HG02852 (cell line): ENCODE measurements around the gene NAA20.

ENCODE experiments used
- ATAC-seq: cut with Tn5 transposase; IDR thresholded peaks from one replicate; pipeline ENCODE4 v1.9.1; 2021; ENCODE audit warnings: mild to moderate bottlenecking, moderate library complexity; ENCODE audit not compliant: unreplicated experiment

Gene NAA20, protein sequence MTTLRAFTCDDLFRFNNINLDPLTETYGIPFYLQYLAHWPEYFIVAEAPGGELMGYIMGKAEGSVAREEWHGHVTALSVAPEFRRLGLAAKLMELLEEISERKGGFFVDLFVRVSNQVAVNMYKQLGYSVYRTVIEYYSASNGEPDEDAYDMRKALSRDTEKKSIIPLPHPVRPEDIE

DNA sequence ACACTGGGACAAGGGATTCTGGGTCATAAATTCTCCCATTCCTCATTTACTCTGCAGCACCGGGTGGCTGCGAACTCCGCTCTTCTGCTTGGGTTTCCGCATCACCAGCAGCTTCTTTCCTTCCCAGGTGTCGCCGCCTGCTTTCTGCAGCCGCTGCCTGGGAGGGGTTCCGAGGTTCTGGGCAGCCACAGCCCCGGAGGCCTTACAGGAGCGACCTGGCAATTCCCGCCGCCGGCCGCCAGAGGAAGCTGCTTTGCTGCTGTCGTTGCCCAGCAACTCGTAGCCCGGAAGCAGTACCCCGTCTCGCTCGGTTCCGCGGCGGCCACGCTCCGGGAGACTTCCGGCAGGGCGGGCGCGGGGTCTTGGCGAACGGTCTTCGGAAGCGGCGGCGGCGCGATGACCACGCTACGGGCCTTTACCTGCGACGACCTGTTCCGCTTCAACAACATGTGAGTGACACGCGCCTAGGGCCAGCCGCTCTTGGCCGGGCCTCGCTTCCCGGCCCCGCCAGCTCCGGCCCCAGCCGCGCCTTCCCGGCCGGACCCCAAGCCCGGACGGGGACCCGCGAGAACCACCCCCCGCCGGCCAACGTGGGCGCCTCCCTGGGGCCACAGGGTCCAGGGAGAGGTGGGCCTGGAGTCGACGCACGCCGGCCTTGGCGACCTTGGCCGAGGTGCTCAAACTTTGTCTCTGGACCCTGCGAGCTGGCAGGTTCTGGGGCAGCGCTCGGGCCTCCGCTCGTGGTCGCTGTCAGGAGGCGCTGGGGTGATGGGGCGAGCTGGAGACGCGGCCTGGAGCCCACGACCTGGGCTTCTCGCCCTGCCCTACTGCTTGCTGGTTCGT is at the start of gene NAA20:
NAA20 (plus strand) TSS at position 362 of the 843 bp plus-strand sequence; CDS start at position 397, 35 bp downstream.
- ATAC-seq, result peak; percentile 99

DNA sequence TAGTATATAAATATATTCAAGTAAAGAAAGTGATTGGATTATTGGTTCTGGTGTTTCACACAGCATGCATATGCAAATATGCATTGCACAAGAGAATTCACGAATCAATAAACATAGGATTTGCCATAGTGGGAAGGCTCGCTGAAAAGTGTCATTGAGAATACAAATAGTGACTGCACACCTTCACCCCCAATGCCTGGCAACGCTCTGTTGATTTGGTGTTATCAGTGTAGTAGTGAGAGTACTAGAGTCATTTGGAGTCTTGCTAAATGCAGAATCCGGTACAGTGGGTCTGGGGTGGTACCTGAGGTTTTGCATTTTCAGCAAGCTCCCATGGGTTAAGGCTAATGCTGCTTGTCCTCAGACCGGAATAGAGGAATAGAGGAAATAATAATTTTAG is 49.7 kb upstream of the NAA20 start:
- ATAC-seq, result no peak

GRCh38 chr20:19968028-19968427 is 49.1 kb upstream of the NAA20 start:
- no peak for ATAC-seq

GRCh38 chr20:19968466-19969073 is 48.6 kb upstream of the NAA20 start:
- ATAC-seq, result no peak

DNA sequence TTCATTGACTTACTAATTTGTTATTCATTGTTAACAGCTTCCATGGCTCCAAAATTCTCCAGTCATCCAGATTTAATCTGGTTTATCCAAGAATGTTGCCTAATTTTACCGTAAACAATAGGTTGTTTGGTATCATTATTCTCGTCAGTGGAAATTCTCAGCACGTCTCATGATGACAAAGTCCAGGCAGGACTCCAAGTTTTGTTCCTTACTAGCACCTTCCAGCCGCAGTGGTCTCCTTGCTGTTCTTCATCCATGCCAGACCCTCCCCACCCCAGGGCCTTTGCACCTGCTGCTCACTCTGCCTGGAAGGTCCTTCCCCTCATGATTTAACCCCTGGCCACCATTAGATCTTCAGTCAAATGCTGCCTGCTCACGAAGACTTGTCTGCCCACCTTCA is 48.1 kb upstream of the NAA20 start:
- ATAC-seq, result no peak

DNA sequence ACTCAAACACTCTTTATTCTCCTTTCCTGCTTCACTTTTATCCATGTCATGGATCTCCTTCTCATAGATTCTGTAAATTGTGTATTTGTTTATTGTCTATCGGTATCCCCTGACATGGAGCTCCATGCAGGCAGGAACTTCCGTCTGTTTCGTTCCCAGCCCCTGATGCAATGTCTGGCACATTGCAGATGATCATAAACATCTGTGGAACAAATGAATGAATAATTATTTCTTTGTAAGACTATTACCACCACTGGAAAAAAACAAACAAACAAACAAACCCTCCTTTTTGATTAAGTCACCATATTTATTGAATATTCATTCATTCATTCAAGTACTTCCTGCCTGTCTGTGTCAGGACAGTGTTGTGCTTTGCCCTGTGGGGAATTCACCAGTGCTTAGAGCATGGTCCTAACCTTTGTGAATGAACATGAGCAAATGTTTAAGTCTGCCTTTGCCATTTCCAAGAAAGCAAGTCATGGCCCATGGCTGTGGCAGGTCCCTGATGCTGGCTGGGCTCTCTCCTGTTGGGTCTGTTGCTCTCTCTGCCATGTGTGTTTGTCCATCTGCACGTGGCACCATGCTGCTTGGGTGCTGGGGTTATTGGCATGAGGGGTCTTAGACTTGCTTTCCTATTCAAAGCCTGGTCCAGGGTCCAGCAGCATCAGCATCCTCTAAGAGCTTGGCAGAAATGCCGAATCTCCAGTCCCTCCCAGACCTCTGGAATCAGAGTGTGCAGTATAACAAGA is 47.5 kb upstream of the NAA20 start:
- no peak for ATAC-seq

GRCh38 chr20:19970256-19970765 is 46.9 kb upstream of the NAA20 start:
- no peak for ATAC-seq

GRCh38 chr20:19971116-19971515 is 46.0 kb upstream of the NAA20 start:
- no peak for ATAC-seq

GRCh38 chr20:19973961-19974629 is 43.1 kb upstream of the NAA20 start:
- no peak for ATAC-seq

GRCh38 chr20:19974630-19975435 is 42.3 kb upstream of the NAA20 start:
- ATAC-seq, result no peak

- no peak for ATAC-seq
These were observed 41.7 kb upstream of the NAA20 start for GRCh38 chr20:19975436-19975799.

GRCh38 chr20:19975901-19976300 is 41.3 kb upstream of the NAA20 start:
- ATAC-seq, result no peak

GRCh38 chr20:19976595-19977372 is 40.4 kb upstream of the NAA20 start:
- ATAC-seq, result no peak

GRCh38 chr20:19977373-19977770 is 39.8 kb upstream of the NAA20 start:
- no peak for ATAC-seq

- ATAC-seq, result no peak
These were observed 38.5 kb upstream of the NAA20 start for GRCh38 chr20:19978511-19979210.

DNA sequence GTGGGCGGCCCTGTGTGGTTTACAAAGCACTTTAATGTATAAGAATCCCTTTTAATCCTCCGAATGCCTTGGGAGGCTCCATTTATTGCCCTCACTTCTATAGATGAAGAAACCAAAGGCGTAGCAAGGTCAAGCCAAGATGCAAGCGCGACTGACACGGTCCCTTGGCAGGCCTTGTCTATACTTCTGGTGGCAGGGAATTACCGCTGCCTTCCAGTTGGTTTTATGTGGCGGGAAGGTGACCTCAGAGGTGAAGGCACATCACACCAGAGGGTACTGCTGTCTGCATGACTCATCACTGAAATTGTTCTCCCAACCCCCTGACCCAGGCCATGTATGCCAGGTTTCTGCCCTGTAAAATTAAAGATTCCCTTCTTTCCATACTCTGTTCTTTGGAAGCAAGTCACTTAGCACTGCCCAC is 36.1 kb upstream of the NAA20 start:
- ATAC-seq, result no peak

DNA sequence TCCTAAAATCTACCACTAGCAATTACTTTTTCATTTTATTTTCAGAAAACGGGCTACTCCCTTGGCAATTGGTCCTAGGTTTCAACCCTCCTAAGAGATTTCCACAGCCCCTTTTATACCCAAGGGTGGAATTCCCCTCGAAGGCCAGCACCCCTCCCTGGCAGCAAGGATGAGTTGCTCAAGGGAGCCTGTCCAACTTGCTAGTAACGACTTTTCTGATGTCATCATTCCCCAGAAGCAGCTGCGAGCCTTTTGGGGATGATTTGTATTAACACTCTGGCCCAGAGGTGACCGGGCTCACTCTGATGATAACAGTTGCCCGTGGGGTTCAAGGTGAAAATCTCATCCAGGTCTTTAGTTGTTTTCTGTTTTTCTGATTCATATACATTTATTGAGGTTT is 30.7 kb upstream of the NAA20 start:
- no peak for ATAC-seq

DNA sequence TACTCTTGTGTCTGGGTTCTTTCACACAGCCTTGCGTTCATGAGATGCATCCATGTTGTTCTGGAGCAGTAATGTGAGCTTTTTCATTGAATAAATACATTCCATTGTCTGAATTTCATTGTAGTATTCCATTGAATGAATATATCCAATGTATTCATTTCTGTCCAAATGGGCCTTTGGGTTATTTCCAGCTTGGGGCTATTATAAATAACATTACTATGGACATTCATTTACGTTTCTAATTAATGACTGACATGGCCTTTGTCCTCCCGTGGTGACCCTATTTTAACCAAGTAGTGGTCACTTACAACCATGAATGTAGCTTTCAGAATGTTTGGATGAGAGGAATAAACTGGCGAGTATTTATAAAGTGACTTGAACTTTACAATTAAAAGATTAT is 30.1 kb upstream of the NAA20 start:
- no peak for ATAC-seq
